Cortex of kidney (tissue), 1 donor: ENCODE data around the gene GSG1L.

ENCODE experiments used
- DNase-seq: peaks from one replicate; lab custom pipeline; 2025; lab: John Stamatoyannopoulos, UW

GSG1L gene

DNA sequence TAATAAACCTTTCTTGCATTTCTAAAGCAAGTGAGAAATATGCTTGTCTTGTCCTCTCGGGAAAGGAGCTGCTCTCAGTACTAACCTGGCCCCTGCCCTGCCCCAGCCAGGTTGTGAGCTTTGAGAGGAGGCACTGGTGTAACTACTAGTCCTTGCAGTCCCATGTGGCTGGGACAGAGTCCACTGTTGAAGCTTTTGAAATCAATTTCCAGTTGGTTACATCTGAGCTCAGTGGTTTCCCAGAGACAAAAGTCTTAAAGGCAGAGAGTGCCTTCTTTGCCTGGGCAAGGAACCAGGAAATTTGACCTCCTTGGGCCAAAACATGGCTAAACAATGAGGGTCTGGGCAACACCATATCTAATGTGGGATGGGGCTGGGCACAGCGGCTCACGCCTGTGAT, 48.7 kb downstream of the GSG1L start:
- DNase-seq: no peak

DNA sequence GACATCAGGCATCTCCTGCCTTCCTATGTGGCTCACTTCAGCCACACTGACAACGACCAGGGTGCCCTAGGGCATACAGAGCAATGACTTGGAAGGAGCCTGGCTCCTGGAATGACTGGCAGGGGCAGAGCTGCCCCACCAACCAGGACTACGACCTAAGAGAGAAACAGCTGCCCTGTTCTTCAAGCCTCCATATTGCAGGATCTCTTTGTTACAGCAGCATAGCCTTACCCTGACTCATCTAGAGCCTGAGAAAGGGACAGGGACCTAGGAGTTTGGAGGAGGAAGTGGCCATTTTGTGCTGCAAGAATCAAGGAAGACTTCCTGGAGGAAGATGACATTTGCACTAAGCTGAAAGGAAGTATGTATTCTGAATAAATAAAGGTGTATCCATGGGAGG, 49.6 kb downstream of the GSG1L start:
- no peak for DNase-seq

DNA sequence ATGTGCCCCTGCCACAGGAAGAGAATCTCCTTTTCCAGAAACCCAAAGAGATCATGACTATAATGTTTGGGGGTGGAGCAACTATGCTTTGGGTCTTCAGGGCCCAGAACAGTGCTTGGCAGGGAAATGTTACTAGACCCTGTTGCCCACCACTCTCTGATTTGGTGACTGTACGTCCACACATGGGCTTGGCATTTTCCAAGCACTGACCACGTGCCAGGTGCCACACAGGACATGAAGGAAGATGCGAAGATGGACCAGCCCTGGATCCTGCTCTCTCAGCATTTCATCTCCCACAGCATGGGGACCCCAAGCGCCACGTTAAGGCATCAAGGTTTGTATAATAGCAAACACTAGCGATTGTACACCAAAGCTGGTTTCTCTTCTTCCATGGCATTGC, 50.1 kb downstream of the GSG1L start:
- no peak for DNase-seq

- no peak for DNase-seq
Measured at GRCh38 chr16:28011971-28012445, 51.5 kb downstream of the GSG1L start.

GRCh38 chr16:28011223-28011622, 52.3 kb downstream of the GSG1L start:
- DNase-seq: no peak

DNA sequence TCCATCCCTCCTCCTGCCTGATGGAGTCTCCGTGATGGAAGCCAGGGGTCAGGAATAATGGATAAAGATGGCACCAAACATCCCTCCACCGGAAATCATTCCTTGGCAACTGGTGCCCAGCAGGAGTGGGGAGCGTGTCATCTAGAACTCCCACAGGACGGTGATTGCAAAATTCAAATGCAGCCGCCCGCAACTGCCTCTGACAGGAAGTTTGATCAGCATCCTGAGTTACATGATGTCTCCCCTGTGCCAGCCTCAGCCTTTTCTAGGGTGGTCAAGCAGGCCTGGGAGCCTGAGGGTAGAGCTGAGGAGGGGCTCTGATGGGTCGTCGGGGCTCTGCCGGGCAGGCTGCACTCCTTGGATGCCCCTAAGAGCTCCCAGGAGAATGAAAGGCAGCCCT, 52.8 kb downstream of the GSG1L start:
- no peak for DNase-seq

DNA sequence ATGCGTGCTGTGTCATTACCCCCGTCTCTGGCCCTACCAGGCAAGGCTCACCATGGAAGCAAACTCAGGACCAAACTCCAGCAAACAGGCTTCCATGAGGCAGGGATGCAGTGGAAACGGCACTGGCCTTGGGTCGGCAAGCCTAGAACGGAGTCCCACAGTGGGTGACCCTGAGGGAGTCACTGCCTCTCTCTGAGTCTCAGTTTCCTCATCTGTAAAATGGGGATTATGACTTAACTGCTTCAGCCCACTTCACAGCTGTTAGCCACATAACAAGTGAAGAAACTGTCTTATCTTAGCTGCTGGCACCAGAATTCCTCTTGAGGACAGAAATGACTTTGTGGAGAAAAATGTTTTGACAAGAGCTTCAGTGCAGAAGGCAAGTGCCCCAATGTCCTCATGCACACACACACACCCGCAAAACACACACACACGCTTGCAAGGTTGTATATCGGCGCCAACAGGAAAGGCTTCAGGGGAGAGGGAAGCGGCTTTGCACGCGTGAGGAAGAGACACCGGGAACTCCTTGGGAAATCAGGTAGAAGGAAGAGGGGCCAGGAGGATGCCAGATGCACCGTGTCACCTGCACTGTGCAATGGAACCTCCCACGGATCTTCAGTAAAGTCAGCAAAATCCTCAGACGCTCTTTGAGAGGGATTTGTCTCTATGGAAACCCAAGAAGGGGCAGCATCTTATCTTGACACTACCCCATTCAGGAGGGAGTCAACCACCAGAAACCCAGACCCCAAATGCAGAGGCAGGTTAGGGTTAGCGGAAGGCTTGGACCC, 53.7 kb downstream of the GSG1L start:
- no peak for DNase-seq

DNA sequence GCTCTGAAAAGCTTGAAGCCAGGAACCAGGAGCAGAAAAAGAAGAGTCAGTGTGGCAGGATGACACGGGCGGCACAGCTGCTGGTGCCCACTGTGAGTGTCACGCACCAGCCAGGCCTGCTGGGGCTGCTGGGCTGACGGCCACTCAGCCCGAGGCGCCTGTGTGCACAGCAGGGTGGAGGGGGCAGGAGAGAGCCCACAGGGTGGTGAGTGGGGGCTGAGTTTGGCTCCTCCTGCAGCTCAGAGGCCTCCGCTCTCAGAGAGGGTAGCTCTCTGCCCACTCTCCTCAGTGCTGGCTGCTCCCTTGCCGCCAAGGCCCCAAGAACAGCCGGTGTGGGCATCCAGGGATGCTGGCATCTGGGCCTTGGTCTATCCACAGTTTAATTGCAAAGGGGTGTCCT, 59.6 kb downstream of the GSG1L start:
- DNase-seq: no peak

DNA sequence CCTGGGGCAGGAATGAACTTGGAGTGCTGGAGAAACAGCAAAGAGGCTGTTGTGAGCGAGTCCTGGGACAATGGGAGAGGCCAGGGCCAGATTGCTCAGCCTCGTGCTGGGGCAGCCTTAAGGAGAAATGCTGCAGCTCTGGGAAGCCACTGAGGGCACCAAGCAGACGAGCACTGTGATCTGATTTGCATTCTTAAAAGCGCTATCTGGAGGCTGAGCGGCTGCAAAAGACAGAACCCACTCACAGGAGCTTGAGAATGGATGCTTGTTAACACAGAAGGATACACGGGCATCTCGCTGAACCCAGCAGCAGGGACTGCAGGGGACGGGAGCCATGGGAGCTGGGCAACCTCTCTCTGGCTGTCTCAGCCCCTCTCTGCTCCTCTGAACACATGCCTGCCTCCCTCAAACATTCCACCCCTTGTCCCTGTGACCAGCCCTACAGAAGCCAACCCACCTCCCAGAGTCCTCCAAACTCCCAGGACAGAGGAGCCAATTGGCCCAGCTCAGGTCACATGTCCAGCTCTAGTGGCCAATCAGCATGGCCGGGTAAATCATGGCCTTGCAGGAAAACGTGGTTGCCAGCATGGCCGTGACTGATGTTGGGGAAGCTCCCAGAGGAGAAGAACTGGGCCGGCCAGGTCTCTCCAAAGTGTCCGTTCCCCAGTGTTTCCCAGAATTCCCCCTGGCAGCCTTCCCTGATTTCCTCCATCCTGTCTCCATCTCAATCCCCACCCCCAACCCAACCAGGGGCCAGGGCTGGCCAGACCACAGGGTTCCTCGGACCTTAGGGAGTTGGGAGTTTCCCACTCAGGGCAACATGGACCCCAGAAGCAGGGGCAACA, 60.3 kb downstream of the GSG1L start:
- DNase-seq: no peak

GRCh38 chr16:28001642-28002041, 61.9 kb downstream of the GSG1L start:
- DNase-seq: no peak

DNA sequence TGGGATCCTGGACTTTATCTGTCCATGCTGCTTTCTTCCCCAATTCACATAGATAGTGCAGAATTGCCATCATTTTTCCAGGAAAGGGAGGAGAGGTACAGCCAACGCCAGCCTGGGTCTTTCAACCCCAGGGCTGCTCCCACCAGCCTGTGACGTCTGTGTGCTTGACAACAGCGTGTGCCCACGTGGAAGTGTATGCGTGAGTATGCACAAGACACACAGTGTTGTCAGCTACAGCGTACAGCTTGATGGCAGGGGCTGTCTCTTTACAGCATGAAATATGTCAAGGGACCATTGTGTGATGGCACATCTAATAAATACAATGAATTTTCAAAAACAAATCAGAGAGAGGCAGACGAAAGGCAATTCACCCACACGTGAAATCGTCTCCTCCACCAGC, 62.3 kb downstream of the GSG1L start:
- no peak for DNase-seq

- no peak for DNase-seq
Measured at GRCh38 chr16:28000314-28001169, 63.0 kb downstream of the GSG1L start.

DNA sequence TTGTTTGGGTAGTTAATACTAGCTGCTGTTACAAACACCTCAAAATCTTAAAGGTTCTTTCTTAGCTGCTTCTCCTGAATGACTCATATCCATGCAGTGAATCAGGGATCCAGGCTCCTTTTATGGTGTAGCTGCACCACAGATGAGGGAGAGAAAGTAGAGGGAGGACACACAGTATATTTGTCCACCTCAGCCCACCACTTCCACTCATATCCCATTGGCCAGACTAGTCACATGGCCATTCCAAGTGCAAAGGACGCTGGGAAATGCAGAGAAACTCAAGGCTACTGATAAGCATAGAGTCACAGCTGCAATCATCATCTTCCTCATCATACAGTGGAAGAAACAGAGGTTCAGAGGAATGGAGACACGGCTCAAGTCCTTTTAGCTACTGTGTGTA, 63.8 kb downstream of the GSG1L start:
- no peak for DNase-seq

GRCh38 chr16:27995378-27995777, 68.1 kb downstream of the GSG1L start:
- DNase-seq: no peak

GRCh38 chr16:27994686-27995085, 68.8 kb downstream of the GSG1L start:
- no peak for DNase-seq

DNA sequence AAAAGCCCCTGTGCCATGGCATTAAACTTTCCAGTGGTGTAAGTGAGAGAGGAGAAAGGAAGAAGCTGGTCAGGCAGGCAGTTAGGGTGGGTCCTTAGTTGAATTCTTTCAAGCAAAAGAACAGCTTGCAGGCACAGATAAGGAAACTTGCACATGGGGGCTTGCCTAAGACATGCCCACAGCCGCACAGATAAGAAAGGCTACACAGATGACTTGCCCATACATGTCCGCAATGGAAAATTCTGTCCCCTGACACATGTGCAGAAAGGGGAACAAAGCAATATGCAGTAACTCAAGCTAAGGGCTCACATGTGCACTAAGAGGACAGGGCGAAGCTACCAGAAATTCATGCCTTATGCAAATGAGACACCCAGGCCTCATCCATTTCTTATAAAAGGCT, 69.9 kb downstream of the GSG1L start:
- DNase-seq: no peak

DNA sequence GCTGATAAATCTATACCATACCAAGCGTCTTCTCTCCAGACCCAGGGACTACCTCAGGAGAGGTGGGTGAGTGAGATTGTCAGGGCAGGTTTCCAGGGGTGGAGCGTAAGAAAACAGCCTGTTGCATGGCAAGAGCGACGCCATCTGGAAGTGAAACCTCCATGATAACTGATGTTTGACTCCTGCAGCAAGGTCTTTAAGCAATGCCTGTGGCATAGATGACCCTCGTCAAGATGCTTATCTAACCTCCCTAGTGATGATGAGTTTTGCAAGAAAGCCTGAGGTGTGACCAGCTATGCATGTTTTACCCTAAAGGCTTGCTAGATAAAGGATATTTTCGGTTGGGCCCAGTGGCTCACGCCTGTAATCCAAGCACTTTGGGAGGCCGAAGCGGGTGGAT, 71.6 kb downstream of the GSG1L start:
- no peak for DNase-seq

GRCh38 chr16:27985981-27986380, 77.5 kb downstream of the GSG1L start:
- no peak for DNase-seq

DNA sequence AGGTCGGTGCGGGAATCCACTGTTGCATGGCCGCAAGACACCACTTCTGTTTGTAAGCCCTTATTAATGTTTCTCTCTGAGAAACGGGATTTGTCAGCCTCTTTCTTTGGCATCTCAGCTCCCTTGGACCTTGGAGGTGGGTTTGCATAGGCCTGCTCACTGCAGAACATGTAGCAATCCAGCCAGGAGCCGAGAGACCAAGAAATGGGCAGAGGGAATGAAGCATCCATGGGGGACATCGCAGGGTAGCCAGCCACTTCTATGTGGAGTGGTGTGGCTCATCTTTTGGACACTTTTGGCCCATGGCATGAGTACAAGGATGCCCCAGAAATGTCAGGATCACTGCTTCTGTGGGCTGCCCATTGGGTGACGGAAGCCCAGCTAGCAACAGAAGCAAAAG, 79.4 kb downstream of the GSG1L start:
- DNase-seq: no peak

GRCh38 chr16:27983244-27983643, 80.3 kb downstream of the GSG1L start:
- no peak for DNase-seq

- no peak for DNase-seq
Measured at GRCh38 chr16:27982184-27982583, 81.3 kb downstream of the GSG1L start.
